MM.1S (cell line): ENCODE data around the gene TLK1.

Source experiments
- EZH2phosphoT487 ChIP-seq: fragments of 300-600 bp; sonication (generic); IDR thresholded peaks from 2 replicates; pipeline ENCODE4 v1.6.1; 2018; ENCODE audit warnings: antibody characterized with exemption, low read length
- TF ChIP-seq, protein P1 (sequence below): fragments of 300-600 bp; sonication (generic); IDR thresholded peaks from 2 replicates; pipeline ENCODE4 v1.5.1; 2016; ENCODE audit warnings: antibody characterized with exemption, low read length, mixed read lengths

DNA sequence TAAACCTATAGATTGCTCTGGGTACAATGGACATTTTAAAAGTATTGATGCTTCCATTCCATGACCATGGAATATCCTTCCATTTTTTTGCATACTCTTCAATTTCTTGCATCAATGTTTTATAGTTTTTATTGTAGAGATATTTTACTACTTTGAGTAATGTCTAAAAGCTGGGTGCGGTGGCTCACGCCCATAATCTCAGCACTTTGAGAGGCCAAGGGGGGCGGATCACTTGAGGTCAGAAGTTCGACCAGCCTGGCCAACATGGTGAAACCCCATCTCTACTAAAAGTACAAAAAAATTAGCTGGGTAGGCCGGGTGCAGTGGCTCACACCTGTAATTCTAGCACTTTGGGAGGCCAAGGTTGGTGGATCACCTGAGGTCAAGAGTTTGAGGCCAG is 88.5 kb downstream of the TLK1 start:
- TF ChIP-seq, protein P1, sequence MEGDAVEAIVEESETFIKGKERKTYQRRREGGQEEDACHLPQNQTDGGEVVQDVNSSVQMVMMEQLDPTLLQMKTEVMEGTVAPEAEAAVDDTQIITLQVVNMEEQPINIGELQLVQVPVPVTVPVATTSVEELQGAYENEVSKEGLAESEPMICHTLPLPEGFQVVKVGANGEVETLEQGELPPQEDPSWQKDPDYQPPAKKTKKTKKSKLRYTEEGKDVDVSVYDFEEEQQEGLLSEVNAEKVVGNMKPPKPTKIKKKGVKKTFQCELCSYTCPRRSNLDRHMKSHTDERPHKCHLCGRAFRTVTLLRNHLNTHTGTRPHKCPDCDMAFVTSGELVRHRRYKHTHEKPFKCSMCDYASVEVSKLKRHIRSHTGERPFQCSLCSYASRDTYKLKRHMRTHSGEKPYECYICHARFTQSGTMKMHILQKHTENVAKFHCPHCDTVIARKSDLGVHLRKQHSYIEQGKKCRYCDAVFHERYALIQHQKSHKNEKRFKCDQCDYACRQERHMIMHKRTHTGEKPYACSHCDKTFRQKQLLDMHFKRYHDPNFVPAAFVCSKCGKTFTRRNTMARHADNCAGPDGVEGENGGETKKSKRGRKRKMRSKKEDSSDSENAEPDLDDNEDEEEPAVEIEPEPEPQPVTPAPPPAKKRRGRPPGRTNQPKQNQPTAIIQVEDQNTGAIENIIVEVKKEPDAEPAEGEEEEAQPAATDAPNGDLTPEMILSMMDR: no peak
- TF ChIP-seq EZH2phosphoT487: no peak
